HEK293T (cell line): Measurements from ENCODE around the gene EPHB6.

Experiments
- CTCF ChIA-PET: fragments of 350-600 bp; formaldehyde crosslinking; extraction: SDS; loops from one replicate; lab custom pipeline; 2021; ENCODE audit warnings: antibody characterized with exemption, inconsistent platforms; lab: Yijun Ruan, JAX
- POLR2A ChIA-PET: fragments of 350-600 bp; formaldehyde crosslinking; extraction: SDS; loops from one replicate; lab custom pipeline; 2020; ENCODE audit warnings: antibody characterized with exemption, inconsistent platforms; lab: Yijun Ruan, JAX
- DNase-seq: peaks from one replicate; pipeline ENCODE4 v3.0.0; 2012; ENCODE audit warnings: mixed read lengths; ENCODE audit errors: extremely low spot score
- ARNT ChIP-seq: fragments of 450-650 bp; IDR thresholded peaks from 2 replicates; pipeline ENCODE4 v1.6.1; 2017; ENCODE audit warnings: mild to moderate bottlenecking
- BHLHE40 ChIP-seq: fragments of 450-650 bp; IDR thresholded peaks from 2 replicates; pipeline ENCODE4 v1.6.1; 2016; ENCODE audit warnings: mild to moderate bottlenecking, moderate library complexity, borderline replicate concordance
- CTBP1 ChIP-seq: fragments of 450-650 bp; IDR thresholded peaks from 2 replicates; pipeline ENCODE4 v1.6.1; 2016; ENCODE audit warnings: borderline replicate concordance
- ELF4 ChIP-seq: fragments of 450-650 bp; IDR thresholded peaks from 2 replicates; pipeline ENCODE4 v1.6.1; 2017; ENCODE audit warnings: antibody characterized with exemption
- FOXA1 ChIP-seq: fragments of 450-650 bp; IDR thresholded peaks from 2 replicates; pipeline ENCODE4 v1.6.1; 2016; ENCODE audit warnings: mild to moderate bottlenecking
- FOXK2 ChIP-seq: fragments of 450-650 bp; IDR thresholded peaks from 2 replicates; pipeline ENCODE4 v1.6.1; 2016; ENCODE audit warnings: mild to moderate bottlenecking
- FOXM1 ChIP-seq: fragments of 450-650 bp; IDR thresholded peaks from 2 replicates; pipeline ENCODE4 v1.6.1; 2017; ENCODE audit warnings: mild to moderate bottlenecking, borderline replicate concordance
- HDGF ChIP-seq: fragments of 450-650 bp; IDR thresholded peaks from 2 replicates; pipeline ENCODE4 v1.6.1; 2017; ENCODE audit warnings: antibody characterized with exemption, borderline replicate concordance
- L3MBTL2 ChIP-seq: fragments of 450-650 bp; conservative IDR thresholded peaks from 2 replicates; pipeline ENCODE4 v1.6.1; 2016; ENCODE audit warnings: mild to moderate bottlenecking
- LEF1 ChIP-seq: fragments of 450-650 bp; IDR thresholded peaks from 2 replicates; pipeline ENCODE4 v1.6.1; 2017; ENCODE audit warnings: mild to moderate bottlenecking, borderline replicate concordance
- NFRKB ChIP-seq: fragments of 450-650 bp; IDR thresholded peaks from 2 replicates; pipeline ENCODE4 v1.6.1; 2016; ENCODE audit warnings: mild to moderate bottlenecking, moderate library complexity
- SP1 ChIP-seq: fragments of 450-650 bp; IDR thresholded peaks from 2 replicates; pipeline ENCODE4 v1.6.1; 2017
- SUZ12 ChIP-seq: fragments of 450-650 bp; IDR thresholded peaks from 2 replicates; pipeline ENCODE4 v1.6.1; 2016; ENCODE audit warnings: mild to moderate bottlenecking
- TARDBP ChIP-seq: fragments of 450-650 bp; IDR thresholded peaks from 2 replicates; pipeline ENCODE4 v1.6.1; 2016
- ZNF384 ChIP-seq: fragments of 450-650 bp; IDR thresholded peaks from 2 replicates; pipeline ENCODE4 v1.6.1; 2016
- TF ChIP-seq, protein P1 (sequence below): fragments of 450-650 bp; IDR thresholded peaks from 2 replicates; pipeline ENCODE4 v1.6.1; 2016

Gene EPHB6

DNA sequence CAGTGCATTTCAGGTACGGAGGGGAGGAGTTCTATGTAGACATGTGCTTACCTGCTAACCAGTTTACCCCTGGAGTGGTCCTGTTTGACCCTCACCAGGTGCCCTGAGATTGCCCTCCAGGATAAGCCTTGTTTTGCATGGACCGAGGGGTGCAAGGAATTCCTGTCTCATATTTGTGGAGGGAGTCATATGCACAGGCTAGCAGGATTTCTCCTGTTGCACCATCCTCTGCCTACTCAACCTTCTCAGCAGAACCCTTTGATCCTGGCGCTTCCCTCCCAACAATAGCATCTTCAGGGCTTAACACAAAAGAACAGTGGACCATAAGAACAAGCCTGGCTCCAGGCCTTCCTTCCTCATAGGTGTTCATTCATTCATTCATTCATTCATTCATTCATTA, 23.4 kb downstream of the EPHB6 start:
- POLR2A ChIA-PET, result no interaction called here
- CTCF ChIA-PET, result no interaction called here
- TF ChIP-seq BHLHE40 (no peak), FOXM1 (no peak), ARNT (no peak), L3MBTL2 (no peak), ZNF384 (no peak), CTBP1 (no peak), TARDBP (no peak), FOXK2 (no peak), NFRKB (no peak), FOXA1 (no peak), ELF4 (no peak)
- TF ChIP-seq, protein P1, sequence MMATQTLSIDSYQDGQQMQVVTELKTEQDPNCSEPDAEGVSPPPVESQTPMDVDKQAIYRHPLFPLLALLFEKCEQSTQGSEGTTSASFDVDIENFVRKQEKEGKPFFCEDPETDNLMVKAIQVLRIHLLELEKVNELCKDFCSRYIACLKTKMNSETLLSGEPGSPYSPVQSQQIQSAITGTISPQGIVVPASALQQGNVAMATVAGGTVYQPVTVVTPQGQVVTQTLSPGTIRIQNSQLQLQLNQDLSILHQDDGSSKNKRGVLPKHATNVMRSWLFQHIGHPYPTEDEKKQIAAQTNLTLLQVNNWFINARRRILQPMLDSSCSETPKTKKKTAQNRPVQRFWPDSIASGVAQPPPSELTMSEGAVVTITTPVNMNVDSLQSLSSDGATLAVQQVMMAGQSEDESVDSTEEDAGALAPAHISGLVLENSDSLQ, result no peak
- DNase-seq, result no peak

DNA sequence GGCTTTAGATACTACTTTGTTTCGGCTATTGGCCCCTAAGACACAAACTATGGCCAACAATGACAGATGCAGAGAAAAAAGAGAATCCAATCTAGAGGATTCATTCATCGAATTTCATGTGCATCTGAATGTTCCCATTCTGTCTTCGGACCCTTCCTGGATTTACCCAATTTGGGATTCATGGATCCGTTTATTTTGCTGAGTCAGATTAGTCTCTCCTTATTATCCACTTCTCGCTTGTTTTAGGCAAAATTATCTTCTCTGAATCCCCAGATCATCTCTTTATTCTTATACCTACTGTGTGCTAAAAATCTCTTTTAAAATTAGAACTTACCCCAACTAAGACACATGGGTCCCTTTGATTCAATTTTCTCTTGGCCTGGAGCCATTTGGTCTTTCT, 24.2 kb downstream of the EPHB6 start:
- ChIA-PET CTCF (interaction anchor here (1.1 to 2.4 kb wide), 2 partner anchors 14 to 336 kb away, joined by 7 to 13 read pairs; no protein-coding TSS in a partner anchor), POLR2A (no interaction called here)
- DNase-seq, result no peak

DNA sequence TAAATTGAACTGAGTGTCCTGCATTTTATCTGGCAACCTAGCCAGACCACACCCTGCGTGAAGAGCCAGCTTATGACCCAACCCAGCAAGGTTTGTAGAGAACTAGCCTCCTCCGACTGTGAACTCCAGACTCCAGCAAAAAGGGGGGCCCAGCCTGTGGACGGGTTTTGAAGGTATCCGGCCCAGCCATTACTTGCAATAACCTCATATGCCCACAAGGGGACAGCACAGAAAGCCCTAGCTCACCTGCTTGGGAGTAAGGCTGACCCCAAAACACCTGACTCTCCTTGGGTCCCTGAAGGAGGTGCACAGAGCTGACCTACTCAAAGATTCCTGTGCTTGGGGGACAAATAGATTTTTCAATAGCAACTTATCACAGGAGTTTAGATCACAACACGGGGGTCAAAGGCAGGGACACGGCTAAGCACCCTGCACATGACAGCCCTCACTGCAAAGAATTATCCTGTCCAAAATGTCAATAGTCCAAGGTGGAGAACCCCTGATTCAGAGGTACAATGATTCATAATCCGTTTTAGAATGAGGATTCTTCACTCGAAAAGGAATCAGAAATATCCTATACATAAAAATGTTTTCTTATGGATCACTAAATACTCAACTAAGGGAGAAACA, 26.1 kb downstream of the EPHB6 start:
- POLR2A ChIA-PET, result no interaction called here

More for the DNA sequence above, 24.2 kb downstream of the EPHB6 start:
- no peak for TF ChIP-seq FOXA1
- no peak for TF ChIP-seq HDGF
- TF ChIP-seq BHLHE40, result no peak
- no peak for TF ChIP-seq ZNF384
- no peak for TF ChIP-seq TARDBP
- TF ChIP-seq SP1, result no peak
- no peak for TF ChIP-seq ELF4

DNA sequence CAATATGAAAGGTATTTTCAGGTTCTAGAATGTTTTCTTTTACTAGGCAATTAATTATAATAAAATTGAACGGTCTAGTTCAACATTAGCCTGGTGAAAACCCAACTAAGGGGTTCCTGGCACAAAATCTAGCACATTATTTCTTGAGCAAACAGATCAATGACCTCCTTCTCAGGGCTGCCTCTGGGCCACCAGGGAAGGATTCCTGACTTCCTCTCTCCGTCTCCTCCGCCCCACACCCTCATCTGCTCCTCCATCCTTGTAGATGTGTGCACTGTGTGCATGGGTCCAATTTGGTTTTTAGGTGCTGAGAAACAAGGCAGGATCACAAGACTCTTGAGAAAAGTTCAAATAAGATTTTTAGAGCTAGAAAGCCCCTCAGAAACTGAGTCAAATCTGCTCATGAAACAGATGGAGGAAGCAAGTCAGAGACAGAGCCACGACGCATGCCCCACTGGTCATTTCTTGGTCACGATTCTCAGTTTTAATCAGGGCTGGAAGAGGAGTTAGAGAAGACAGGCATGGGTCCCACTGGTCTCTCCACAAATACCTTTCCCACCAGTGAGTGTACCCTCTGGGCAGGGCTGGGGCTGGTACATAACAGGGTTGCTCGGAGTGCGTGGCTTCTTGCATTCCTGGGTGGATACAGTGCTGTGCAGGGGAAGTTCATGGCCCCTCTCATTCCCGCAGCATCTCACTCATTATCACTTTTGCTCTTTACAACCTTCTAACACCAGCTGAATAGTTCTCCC, 26.9 kb downstream of the EPHB6 start:
- ChIA-PET CTCF (interaction anchor here (0.6 to 3.5 kb wide), 8 partner anchors 9 to 333 kb away, joined by 3 to 14 read pairs (median 7); partner anchors contain the start of gene EPHB6), POLR2A (no interaction called here)
- no peak for DNase-seq
- TF ChIP-seq SP1, result no peak
- no peak for TF ChIP-seq ELF4
- TF ChIP-seq TARDBP, result no peak
- TF ChIP-seq BHLHE40, result no peak
- TF ChIP-seq, protein P1, result no peak
- TF ChIP-seq ZNF384, result no peak
- no peak for TF ChIP-seq FOXA1
- TF ChIP-seq ARNT, result no peak
- TF ChIP-seq SUZ12, result no peak
- TF ChIP-seq CTBP1, result no peak
- no peak for TF ChIP-seq FOXM1
- no peak for TF ChIP-seq HDGF
- no peak for TF ChIP-seq LEF1
- no peak for TF ChIP-seq FOXK2
- no peak for TF ChIP-seq NFRKB
- TF ChIP-seq L3MBTL2, result no peak

More for the DNA sequence above, 26.1 kb downstream of the EPHB6 start:
- peak; percentile 68 for DNase-seq
- CTCF ChIA-PET, result interaction anchor here (0.6 to 3.5 kb wide), 7 partner anchors 9 to 334 kb away, joined by 3 to 14 read pairs (median 8); partner anchors contain the start of gene EPHB6
- TF ChIP-seq FOXM1, result no peak
- no peak for TF ChIP-seq SP1
- no peak for TF ChIP-seq L3MBTL2
- no peak for TF ChIP-seq HDGF
- TF ChIP-seq CTBP1, result no peak
- no peak for TF ChIP-seq FOXK2
- TF ChIP-seq FOXA1, result no peak
- no peak for TF ChIP-seq ARNT
- TF ChIP-seq LEF1, result no peak
- no peak for TF ChIP-seq BHLHE40
- TF ChIP-seq NFRKB, result no peak
- TF ChIP-seq TARDBP, result no peak
- no peak for TF ChIP-seq ZNF384
- TF ChIP-seq ELF4, result no peak
- TF ChIP-seq SUZ12, result no peak
- TF ChIP-seq, protein P1, result no peak

DNA sequence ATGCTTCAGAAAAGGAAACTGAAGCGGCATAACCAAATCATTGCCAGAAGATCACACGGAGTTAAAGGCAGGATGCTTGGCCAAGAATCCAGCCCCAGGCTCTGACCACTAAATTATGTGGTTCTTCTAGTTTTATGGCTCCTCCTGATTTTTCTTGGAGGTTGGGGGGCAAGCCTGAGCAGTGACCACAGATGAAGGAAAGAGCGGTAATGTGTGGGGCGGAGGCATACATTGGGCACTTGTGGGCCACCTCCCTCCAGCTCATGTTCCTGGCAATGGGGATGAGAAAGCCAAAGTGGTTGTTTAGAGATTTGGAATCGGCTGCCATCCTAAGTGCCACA, 27.4 kb downstream of the EPHB6 start:
- no peak for TF ChIP-seq HDGF
- no peak for TF ChIP-seq SP1
- no peak for TF ChIP-seq NFRKB
- TF ChIP-seq ZNF384, result no peak
- TF ChIP-seq CTBP1, result no peak
- no peak for TF ChIP-seq TARDBP
- TF ChIP-seq, protein P1, result no peak
- TF ChIP-seq FOXK2, result no peak
- TF ChIP-seq ARNT, result no peak
- no peak for TF ChIP-seq BHLHE40
- no peak for TF ChIP-seq SUZ12
- no peak for TF ChIP-seq L3MBTL2
- TF ChIP-seq LEF1, result no peak
- TF ChIP-seq FOXM1, result no peak
- TF ChIP-seq ELF4, result no peak
- no peak for TF ChIP-seq FOXA1
- CTCF ChIA-PET, result interaction anchor here (0.8 to 3.5 kb wide), 2 partner anchors 10 to 12 kb away, joined by 4 to 14 read pairs; no protein-coding TSS in a partner anchor
- POLR2A ChIA-PET, result no interaction called here
- no peak for DNase-seq
